ENCODE results near the gene LAP3. TPM values are rescaled to one million over a fixed set of nuclear protein-coding genes. Genes with fewer than 3 reads are reported as not detected.

LAP3 gene
- total and polyA plus RNA-seq, 8 donors, result 46.4 to 152 (median 90.8) TPM

DNA sequence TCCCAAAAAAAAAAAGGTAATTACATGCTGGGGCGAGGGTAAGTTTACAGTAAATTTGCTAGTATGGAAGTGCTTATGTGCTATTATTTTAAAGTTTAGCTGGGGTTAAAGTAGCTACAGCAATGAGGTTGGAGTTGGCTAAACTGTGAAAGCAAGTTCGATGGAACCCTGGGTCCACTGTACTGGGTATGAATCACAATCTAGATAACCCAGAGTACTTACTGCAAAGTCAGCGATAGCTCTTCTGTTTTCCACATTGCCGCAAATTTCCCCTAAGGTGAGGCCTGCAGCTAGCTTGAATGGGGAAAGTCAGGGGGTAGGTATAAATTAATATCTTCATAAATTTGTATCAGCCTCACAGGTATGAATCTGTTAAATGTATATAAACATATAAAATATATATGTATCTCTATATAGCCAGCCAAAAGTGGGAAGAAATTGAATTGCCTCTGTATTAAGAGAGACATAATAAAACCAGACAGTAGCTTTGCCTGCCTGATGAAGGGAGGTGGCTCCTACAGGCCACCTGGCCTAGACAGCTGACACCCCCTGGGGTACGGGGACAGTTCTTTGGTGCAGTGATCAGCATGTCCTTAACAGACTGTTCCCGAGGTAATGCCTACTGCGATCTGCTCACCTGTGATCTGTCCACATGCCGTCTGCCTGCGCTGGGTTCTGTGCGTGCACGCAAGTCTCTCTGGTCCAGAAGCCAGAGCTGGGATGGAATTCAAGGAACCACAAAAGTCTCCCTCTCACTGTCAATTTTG is 31.4 kb upstream of the LAP3 start:
- WGBS, 5 donors, result 68 to 77% (median 70%) methylated on average over 11 of the region's 11 CpGs
- intact Hi-C loops (cut with DNase I; ENCODE audit: low total_unique reads), result no loop called here

DNA sequence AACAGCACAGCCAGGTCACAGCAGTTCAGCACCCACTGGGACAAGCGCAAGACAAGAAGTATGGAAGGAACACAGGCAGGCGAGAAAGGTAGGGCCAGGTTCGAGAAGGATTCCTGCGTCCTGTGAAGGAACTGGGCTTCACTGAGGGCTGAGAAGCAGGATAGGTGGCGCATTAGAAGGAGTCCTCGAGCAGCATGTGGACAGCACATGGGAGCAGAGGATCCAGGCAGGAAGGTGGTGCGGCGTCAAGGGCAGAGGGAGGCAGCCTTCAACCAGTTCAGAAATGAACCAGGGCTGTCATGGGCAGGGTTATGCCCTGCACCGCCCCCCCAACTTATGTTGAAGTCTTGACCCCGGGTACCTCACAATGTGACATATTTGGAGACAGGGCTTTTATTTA is 30.8 kb upstream of the LAP3 start:
- H3K4me3 ChIP-seq, result no peak overlapping the region
- WGBS, 5 donors, result 77 to 92% (median 86%) methylated on average over 8 to 10 of the region's 10 CpGs
- H3K4me1 ChIP-seq, result no peaks in the 10 kb centered on the region
- no peaks in the 10 kb centered on the region for H3K36me3 ChIP-seq
- H3K27me3 ChIP-seq, result no peaks in the 10 kb centered on the region
- H3K27ac ChIP-seq, result no peak overlapping the region
- no peak for DNase-seq
- H3K9me3 ChIP-seq, result no peaks in the 10 kb centered on the region
- intact Hi-C loops (cut with DNase I; ENCODE audit: low total_unique reads), result no loop called here
- TF ChIP-seq POLR2A (IDR thresholded peaks at IDR 0.05), result no peak
- no peak for TF ChIP-seq POLR2AphosphoS5 (IDR thresholded peaks at IDR 0.05)
- TF ChIP-seq EP300 (IDR thresholded peaks at IDR 0.05), result no peak
- no peak for TF ChIP-seq CTCF (IDR thresholded peaks at IDR 0.05)

More for the DNA sequence above, 31.4 kb upstream of the LAP3 start:
- TF ChIP-seq CTCF (IDR thresholded peaks at IDR 0.05) (no peak), EP300 (IDR thresholded peaks at IDR 0.05) (no peak), POLR2AphosphoS5 (IDR thresholded peaks at IDR 0.05) (no peak), POLR2A (IDR thresholded peaks at IDR 0.05) (no peak)
- no peaks in the 10 kb centered on the region for H3K9me3 ChIP-seq
- no peaks in the 10 kb centered on the region for H3K4me1 ChIP-seq
- H3K36me3 ChIP-seq, result no peaks in the 10 kb centered on the region
- no peak overlapping the region for H3K27ac ChIP-seq
- no peak for DNase-seq
- no peaks in the 10 kb centered on the region for H3K27me3 ChIP-seq
- H3K4me3 ChIP-seq, result no peak overlapping the region

- H3K4me3 ChIP-seq, result no peak overlapping the region
- intact Hi-C loops (cut with DNase I; ENCODE audit: low total_unique reads), result no loop called here
- H3K27ac ChIP-seq, result no peak overlapping the region
- H3K27me3 ChIP-seq, result no peaks in the 10 kb centered on the region
- 77 to 86% (median 82%) methylated on average over 9 to 12 of the region's 12 CpGs for WGBS, 5 donors
- H3K36me3 ChIP-seq, result no peaks in the 10 kb centered on the region
- TF ChIP-seq POLR2AphosphoS5 (IDR thresholded peaks at IDR 0.05), result no peak
- no peaks in the 10 kb centered on the region for H3K4me1 ChIP-seq
- no peak for DNase-seq
- H3K9me3 ChIP-seq, result no peaks in the 10 kb centered on the region
Measured at GRCh38 chr4:17546678-17547077, 30.3 kb upstream of the LAP3 start.

DNA sequence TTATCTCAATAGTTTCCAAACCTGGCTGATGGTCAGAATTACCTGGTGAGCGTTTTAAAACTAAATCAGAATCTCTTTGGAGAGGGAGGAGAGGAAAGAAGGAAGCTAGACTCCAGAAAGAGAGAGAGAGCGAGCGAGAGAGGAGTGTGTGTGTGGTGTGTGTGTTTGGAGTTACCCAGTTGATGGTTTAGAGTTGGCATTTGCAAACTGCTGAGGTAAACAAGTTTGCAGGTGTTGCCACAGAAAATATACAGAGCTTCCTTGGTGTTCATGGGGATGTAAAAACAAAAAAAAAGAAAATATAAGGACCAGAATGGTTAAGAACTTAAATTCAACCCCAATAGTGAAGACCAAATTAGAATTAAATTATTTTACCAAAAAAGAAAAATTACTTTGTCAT is 26.4 kb upstream of the LAP3 start:
- H3K27me3 ChIP-seq, result peaks cover 0 to 22% (median 0%) of the 10 kb centered on the region in 3 donors
- TF ChIP-seq POLR2A (IDR thresholded peaks at IDR 0.05), result no peak
- TF ChIP-seq CTCF (IDR thresholded peaks at IDR 0.05), result no peak
- no peak for TF ChIP-seq EP300 (IDR thresholded peaks at IDR 0.05)
- TF ChIP-seq POLR2AphosphoS5 (IDR thresholded peaks at IDR 0.05), result no peak
- WGBS, 5 donors, result 76 to 90% (median 86%) methylated on average over 3 of the region's 3 CpGs
- H3K9me3 ChIP-seq, result no peaks in the 10 kb centered on the region
- intact Hi-C loops (cut with DNase I; ENCODE audit: low total_unique reads), result no loop called here
- no peaks in the 10 kb centered on the region for H3K36me3 ChIP-seq
- no peak overlapping the region for H3K4me3 ChIP-seq
- H3K4me1 ChIP-seq, result no peaks in the 10 kb centered on the region
- no peak overlapping the region for H3K27ac ChIP-seq
- no peak for DNase-seq

GRCh38 chr4:17552427-17552826 is 24.6 kb upstream of the LAP3 start:
- Histone ChIP-seq H3K9me3 (no peaks in the 10 kb centered on the region), H3K4me3 (no peak overlapping the region), H3K36me3 (no peaks in the 10 kb centered on the region), H3K27me3 (peaks cover 0 to 24% (median 0%) of the 10 kb centered on the region in 3 donors), H3K27ac (no peak overlapping the region), H3K4me1 (no peaks in the 10 kb centered on the region)
- intact Hi-C loops (cut with DNase I; ENCODE audit: low total_unique reads), result no loop called here
- 22 to 41% (median 22%) methylated on average over 5 of the region's 5 CpGs for WGBS, 5 donors
- peak in 1 of 2 donors; percentile 19 for DNase-seq
- TF ChIP-seq POLR2AphosphoS5 (IDR thresholded peaks at IDR 0.05), result no peak
- TF ChIP-seq EP300 (IDR thresholded peaks at IDR 0.05), result no peak
- no peak for TF ChIP-seq POLR2A (IDR thresholded peaks at IDR 0.05)
- no peak for TF ChIP-seq CTCF (IDR thresholded peaks at IDR 0.05)
